ENCODE data around the gene AP2A1. TPM values are rescaled to one million over a fixed set of nuclear protein-coding genes. Genes with fewer than 3 reads are reported as not detected.
A peak's percentile ranks its signal among the peaks of the same experiment; 100 is the strongest.

AP2A1 gene
- total and polyA plus RNA-seq, 4 donors, result 20.1 to 123 (median 57.5) TPM

- H3K4me1 ChIP-seq (ENCODE audit: control insufficient read depth in 4 of 4, insufficient read depth in 4 of 4, low read length in 3 of 4), result peaks cover 1 to 33% (median 20%) of the 10 kb centered on the region in 4 donors
These were observed 46.4 kb downstream of the AP2A1 start, which contains the start of gene FUZ for GRCh38 chr19:49812997-49813861. Gene FUZ (minus strand): TSS chr19:49813292. CDS start chr19:49813106, 186 bp downstream.

More at GRCh38 chr19:49812997-49813861, 46.4 kb downstream of the AP2A1 start, which contains the start of gene FUZ:
- Histone ChIP-seq H3K9ac (ENCODE audit: low read depth in 1 of 2, low read length in 2 of 2) (peak within 1 kb of the TSS; percentile 37 to 86), H3K27ac (ENCODE audit: low read depth in 1 of 2, low read length in 2 of 2) (peak within 1 kb of the TSS; percentile 81 to 82), H3K4me3 (ENCODE audit: low read depth in 1 of 3, low read length in 3 of 3) (peak within 1 kb of the TSS; percentile 71 to 95 (median 93)), H3K36me3 (ENCODE audit: control insufficient read depth in 4 of 4, insufficient read depth in 3 of 4, low read depth in 1 of 4, low read length in 3 of 4) (no peaks in the 10 kb centered on the region), H3K27me3 (ENCODE audit: control insufficient read depth in 4 of 4, insufficient read depth in 4 of 4, low read length in 3 of 4) (no peaks in the 10 kb centered on the region), H3K9me3 (ENCODE audit: control insufficient read depth in 4 of 4, low read length in 3 of 4) (no peaks in the 10 kb centered on the region)
- TF ChIP-seq MAX (IDR thresholded peaks at IDR 0.05) (no peak), ATF3 (IDR thresholded peaks at IDR 0.05) (peak; percentile 30), NR2F2 (IDR thresholded peaks at IDR 0.05) (peak; percentile 51), EGR1 (IDR thresholded peaks at IDR 0.05; ENCODE audit: low read depth in 2 of 2) (no peak), FOXA2 (IDR thresholded peaks at IDR 0.05) (peak; percentile 29), YY1 (IDR thresholded peaks at IDR 0.05) (peak; percentile 100), TAF1 (conservative IDR thresholded peaks at IDR 0.05) (no peak), CTCF (IDR thresholded peaks at IDR 0.05; ENCODE audit: low read depth, low read length, missing input control) (peak; percentile 8), GABPA (IDR thresholded peaks at IDR 0.05 in 1 of 2, conservative IDR thresholded peaks at IDR 0.05 in 1 of 2) (peak; percentile 78 to 89), RAD21 (IDR thresholded peaks at IDR 0.05) (peak; percentile 7 to 35), HNF4A (conservative IDR thresholded peaks at IDR 0.05) (peak in 1 of 2 donors; percentile 6), HNF4G (IDR thresholded peaks at IDR 0.05) (no peak), JUND (IDR thresholded peaks at IDR 0.05) (no peak), RXRA (IDR thresholded peaks at IDR 0.05) (peak in 1 of 2 donors; percentile 7), ZBTB33 (IDR thresholded peaks at IDR 0.05) (no peak), REST (IDR thresholded peaks at IDR 0.05) (no peak), SP1 (IDR thresholded peaks at IDR 0.05) (peak; percentile 68), FOXA1 (IDR thresholded peaks at IDR 0.05) (peak; percentile 41)
- 2% methylated on average over 45 of the region's 45 CpGs for WGBS
- peak; percentile 93 for DNase-seq (ENCODE audit: low spot score)

Measured in liver (tissue), 9 donors.